Endothelial cell of umbilical vein (primary cell): ENCODE measurements around the gene CNTNAP2.

Experiments
- EZH2 ChIP-seq: IDR thresholded peaks from 2 replicates; pipeline ENCODE4 v1.6.1; 2012; ENCODE audit warnings: borderline replicate concordance, low read depth, mild to moderate bottlenecking, moderate library complexity, low read length, inconsistent platforms; ENCODE audit not compliant: severe bottlenecking
- FOS ChIP-seq: IDR thresholded peaks from 2 replicates; pipeline ENCODE4 v1.6.1; 2011; ENCODE audit warnings: mild to moderate bottlenecking, low read length, moderate library complexity, borderline replicate concordance; ENCODE audit not compliant: insufficient read depth
- TF ChIP-seq, protein P1 (sequence below), 2 donors: IDR thresholded peaks; 1 replicate in 1 of 2; 2 replicates in 1 of 2; pipeline ENCODE4 v1.5.1; 2011; ENCODE audit warnings: low read length in 2 of 2, mild to moderate bottlenecking in 2 of 2, moderate library complexity in 2 of 2, control low read depth in 1 of 2, inconsistent platforms in 1 of 2, low read depth in 1 of 2; ENCODE audit not compliant: insufficient read depth in 1 of 2; ENCODE audit errors: extremely low read depth in 1 of 2

DNA sequence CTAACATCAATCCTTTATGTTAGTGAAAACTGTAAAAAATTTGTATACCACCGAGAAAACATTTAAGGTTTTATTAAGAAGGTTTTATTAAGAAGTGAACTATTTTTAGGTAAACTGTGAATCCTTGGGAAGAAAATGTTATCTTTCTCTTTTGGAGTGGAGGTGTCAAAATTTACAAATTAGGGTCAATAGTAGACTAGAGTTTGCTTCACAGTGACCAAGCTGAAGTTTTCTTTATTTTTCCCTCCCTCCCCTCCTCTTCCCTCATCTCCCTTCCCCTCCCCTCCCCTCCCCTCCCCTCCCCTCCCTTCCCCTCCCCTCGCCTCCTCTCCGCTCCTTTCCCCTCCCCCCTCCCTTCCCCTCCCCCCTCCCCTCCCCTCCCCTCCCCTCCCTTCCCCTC, 168.8 kb downstream of the CNTNAP2 start:
- TF ChIP-seq, protein P1, sequence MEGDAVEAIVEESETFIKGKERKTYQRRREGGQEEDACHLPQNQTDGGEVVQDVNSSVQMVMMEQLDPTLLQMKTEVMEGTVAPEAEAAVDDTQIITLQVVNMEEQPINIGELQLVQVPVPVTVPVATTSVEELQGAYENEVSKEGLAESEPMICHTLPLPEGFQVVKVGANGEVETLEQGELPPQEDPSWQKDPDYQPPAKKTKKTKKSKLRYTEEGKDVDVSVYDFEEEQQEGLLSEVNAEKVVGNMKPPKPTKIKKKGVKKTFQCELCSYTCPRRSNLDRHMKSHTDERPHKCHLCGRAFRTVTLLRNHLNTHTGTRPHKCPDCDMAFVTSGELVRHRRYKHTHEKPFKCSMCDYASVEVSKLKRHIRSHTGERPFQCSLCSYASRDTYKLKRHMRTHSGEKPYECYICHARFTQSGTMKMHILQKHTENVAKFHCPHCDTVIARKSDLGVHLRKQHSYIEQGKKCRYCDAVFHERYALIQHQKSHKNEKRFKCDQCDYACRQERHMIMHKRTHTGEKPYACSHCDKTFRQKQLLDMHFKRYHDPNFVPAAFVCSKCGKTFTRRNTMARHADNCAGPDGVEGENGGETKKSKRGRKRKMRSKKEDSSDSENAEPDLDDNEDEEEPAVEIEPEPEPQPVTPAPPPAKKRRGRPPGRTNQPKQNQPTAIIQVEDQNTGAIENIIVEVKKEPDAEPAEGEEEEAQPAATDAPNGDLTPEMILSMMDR (IDR thresholded peaks at IDR 0.05; ENCODE audit: extremely low read depth in 1 of 2, insufficient read depth in 1 of 2, low read depth in 1 of 2, low read length in 2 of 2), result no peak
- TF ChIP-seq FOS (no peak), EZH2 (no peak)
